Activated naive CD4-positive, alpha-beta T cell treated with anti-CD3 and anti-CD28 coated beads, Interleukin-2, amount 50 U/mL, for 72 hours (primary cell): ENCODE data around the gene BCL2L13. TPM values are rescaled to one million over a fixed set of nuclear protein-coding genes. Genes with fewer than 3 reads are reported as not detected.

Experiments
- ATAC-seq, 2 donors: fragments of 150-1000 bp; cut with Tn5 transposase; 2 replicates each; pipeline ENCODE4 v1.10.0; 2021; ENCODE audit warnings: mild to moderate bottlenecking in 2 of 2, moderate library complexity in 2 of 2
- DNase-seq, 2 donors: peaks; one replicate each; pipeline ENCODE4 v3.0.0; 2021 to 2022; ENCODE audit warnings: low spot score in 2 of 2
- H3K27ac Mint-ChIP-seq, 2 donors: one replicate each; pipeline ENCODE4 v1.8.0; 2022; ENCODE audit warnings: mild to moderate bottlenecking in 2 of 2, mixed read lengths in 2 of 2
- H3K36me3 Mint-ChIP-seq, 2 donors: one replicate each; pipeline ENCODE4 v1.8.0; 2022; ENCODE audit warnings: mixed read lengths in 2 of 2
- H3K9me3 Mint-ChIP-seq, 2 donors: one replicate each; pipeline ENCODE4 v1.8.0; 2022; ENCODE audit warnings: mixed read lengths in 2 of 2
- total RNA-seq, 2 donors: library from RNA; stranded (reverse); gene quantifications; one replicate each; pipeline ENCODE4 v1.2.3, GENCODE V29; 2022

Gene BCL2L13
- total RNA-seq, 2 donors from 2014 or later = 22.3 to 34.5 TPM

DNA sequence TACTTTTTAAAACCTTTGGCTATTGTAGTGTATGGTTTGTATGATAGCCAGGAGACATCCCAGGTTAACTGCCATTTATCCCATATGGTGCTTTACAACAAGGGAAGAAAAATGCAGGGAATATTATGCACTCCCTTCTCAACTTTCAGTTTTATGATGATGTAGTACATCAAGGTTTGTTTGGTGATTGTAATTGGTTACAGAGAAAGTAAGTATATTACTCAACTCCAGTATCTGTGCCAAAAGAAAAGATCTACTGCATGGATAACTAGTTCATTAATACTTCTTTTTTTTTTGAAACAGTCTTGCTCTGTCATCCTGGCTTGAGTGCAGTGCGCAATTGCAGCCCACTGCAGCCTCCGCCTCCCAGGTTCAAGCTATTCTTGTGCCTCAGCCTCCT lies 65.3 kb downstream of the BCL2L13 start:
- Mint-ChIP-seq H3K9me3 (no peaks in the 10 kb centered on the region), H3K36me3 (peaks cover 3 to 9% of the 10 kb centered on the region in 2 donors), H3K27ac (no peak overlapping the region)
- ATAC-seq (no peak), DNase-seq (no peak)

DNA sequence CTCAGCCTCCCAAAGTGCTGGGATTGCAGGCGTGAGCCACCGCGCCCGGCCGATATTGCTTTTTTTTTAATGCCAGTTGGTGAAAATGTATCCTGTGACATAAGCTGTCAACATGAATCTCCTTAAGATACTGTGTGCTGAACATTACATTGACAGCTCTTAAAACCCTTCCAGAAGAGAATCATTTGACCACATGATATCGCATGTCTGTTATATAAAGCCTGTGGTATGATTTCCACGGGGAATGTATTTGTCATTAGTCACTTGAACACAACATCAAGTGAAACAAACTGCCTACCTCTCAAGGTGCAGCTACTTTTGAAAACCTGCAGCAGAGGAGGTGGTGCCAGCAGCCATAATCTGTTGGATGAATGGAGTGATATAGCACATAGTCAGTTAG lies 67.0 kb downstream of the BCL2L13 start:
- Mint-ChIP-seq H3K27ac (peak overlapping the region in 1 of 2 donors; percentile 89), H3K9me3 (no peaks in the 10 kb centered on the region)
- no peak for DNase-seq

DNA sequence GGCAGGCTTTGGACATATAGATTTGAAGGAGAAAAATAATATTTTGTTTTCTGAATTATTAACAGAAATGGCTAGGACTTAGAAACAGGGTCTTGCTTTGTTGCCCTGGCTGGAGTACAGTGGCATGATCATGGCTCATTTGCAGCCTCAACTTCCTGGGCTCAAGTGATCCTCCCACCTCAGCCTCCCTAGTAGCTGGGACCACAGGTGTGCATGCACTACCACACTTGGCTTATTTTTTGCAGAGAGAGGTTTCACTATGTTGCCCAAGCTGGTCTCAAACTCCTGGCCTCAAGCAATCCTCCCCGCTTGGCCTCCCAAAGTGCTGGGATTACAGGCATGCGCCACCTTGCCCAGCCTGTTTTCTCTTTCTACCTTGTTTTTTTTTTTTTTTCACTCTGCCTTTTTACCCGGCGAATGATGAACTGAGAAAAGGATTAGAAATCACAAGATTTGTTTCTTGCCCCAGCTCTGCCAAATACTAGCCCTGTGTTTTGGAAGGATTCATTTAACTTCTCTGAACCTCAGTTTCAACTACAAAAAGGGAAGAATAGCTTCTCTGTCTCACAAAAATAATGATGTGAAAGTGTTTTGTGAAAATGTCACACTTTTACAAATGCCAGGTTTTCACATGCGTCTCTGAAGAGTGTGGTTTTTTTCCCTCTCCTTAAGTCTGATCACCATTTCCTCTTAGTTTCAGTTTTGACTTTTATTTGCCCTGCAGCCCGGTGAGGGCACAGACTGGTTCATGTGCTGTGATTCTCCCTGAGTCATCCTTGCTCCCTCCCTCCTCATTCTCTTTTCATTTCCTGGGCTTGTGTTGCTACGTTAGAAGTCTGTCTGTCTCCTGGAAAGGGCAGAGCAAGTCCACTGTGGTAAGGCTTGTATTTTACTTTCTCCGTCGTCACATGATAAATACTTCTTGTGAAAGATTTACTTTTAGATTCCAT lies 67.7 kb downstream of the BCL2L13 start:
- Mint-ChIP-seq H3K9me3 (no peaks in the 10 kb centered on the region), H3K36me3 (peaks cover 0 to 9% of the 10 kb centered on the region in 2 donors), H3K27ac (peak overlapping the region; percentile 86 to 89)
- ATAC-seq (peak; percentile 97 to 99), DNase-seq (peak; percentile 35 to 57)

More for the DNA sequence above, 67.0 kb downstream of the BCL2L13 start:
- H3K36me3 Mint-ChIP-seq = peaks cover 0 to 9% of the 10 kb centered on the region in 2 donors
- no peak for ATAC-seq

DNA sequence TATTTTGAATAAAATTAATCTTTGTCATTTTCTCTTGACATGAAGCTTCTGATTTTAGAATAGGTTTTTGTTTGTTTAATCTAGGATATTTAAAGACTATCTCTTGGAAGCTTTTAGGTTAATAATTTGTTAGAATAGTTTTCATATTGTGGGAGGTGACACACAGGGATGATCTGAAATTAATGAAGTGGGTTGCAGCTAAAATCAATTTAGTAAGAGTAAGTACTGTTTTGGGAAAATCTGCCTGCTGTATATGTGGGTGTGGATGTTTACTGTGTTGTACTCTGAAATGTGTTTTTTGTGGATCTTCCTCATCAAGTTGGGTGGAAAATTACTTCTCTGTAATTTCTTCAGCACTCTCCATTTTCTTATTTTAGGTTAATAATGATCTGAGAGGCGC lies 68.4 kb downstream of the BCL2L13 start:
- ATAC-seq = no peak
- Mint-ChIP-seq H3K27ac (peak overlapping the region in 1 of 2 donors; percentile 89), H3K9me3 (no peaks in the 10 kb centered on the region), H3K36me3 (peaks cover 0 to 9% of the 10 kb centered on the region in 2 donors)
- no peak for DNase-seq

- ATAC-seq = no peak
- H3K36me3 Mint-ChIP-seq = peaks cover 0 to 9% of the 10 kb centered on the region in 2 donors
- H3K9me3 Mint-ChIP-seq = no peaks in the 10 kb centered on the region
- H3K27ac Mint-ChIP-seq = no peak overlapping the region
- DNase-seq = no peak
Observed at GRCh38 chr22:17707526-17707925, 69.0 kb downstream of the BCL2L13 start.

GRCh38 chr22:17710023-17710422 lies 71.5 kb downstream of the BCL2L13 start:
- no peak for ATAC-seq
- DNase-seq = no peak
- H3K9me3 Mint-ChIP-seq = no peaks in the 10 kb centered on the region
- no peaks in the 10 kb centered on the region for H3K36me3 Mint-ChIP-seq
- H3K27ac Mint-ChIP-seq = no peak overlapping the region

GRCh38 chr22:17712441-17712840 lies 73.9 kb downstream of the BCL2L13 start:
- no peak for DNase-seq
- no peak overlapping the region for H3K27ac Mint-ChIP-seq

DNA sequence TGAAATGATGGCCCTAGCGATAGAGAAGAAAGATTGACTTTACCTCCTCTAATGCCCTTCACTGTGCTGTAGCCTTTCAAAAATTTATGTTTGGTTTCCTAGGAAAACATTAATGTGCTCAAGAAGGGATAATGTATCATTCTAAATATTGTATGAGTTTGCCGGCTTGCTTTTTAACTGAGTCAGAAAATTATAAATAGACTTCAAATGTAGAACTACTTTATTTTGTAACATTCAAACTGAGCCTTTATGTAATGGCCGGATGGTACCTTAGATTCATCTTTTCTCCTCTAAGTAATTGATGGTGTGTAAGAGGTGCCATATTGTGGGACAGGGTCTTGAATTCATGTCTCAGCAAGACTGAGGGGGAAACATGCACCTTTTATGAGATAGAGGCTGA lies 78.0 kb downstream of the BCL2L13 start:
- H3K27ac Mint-ChIP-seq = peak overlapping the region in 1 of 2 donors; percentile 51
- H3K36me3 Mint-ChIP-seq = no peaks in the 10 kb centered on the region
- DNase-seq (no peak), ATAC-seq (no peak)
- H3K9me3 Mint-ChIP-seq = no peaks in the 10 kb centered on the region

More at GRCh38 chr22:17712441-17712840, 73.9 kb downstream of the BCL2L13 start:
- Mint-ChIP-seq H3K36me3 (no peaks in the 10 kb centered on the region), H3K9me3 (no peaks in the 10 kb centered on the region)
- ATAC-seq = no peak

DNA sequence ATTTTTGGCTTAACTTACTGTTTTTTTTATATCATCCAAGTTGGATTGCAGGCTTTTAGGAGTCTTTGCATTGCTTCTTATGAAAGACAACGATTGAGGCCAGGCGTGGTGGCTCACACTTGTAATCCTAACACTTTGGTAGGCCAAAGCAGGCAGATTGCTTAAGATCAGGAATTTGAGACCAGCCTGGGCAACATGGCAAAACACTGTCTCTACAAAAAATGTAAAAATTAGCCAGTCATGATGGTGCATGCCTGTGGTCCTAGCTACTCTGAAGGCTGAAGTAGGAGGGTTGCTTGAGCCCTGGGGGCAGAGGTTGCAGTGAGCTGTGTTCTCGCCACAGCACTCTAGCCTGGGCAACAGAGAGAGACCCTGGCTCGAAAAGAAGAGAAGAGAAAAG lies 79.2 kb downstream of the BCL2L13 start:
- DNase-seq = no peak
- peak overlapping the region in 1 of 2 donors; percentile 80 for H3K27ac Mint-ChIP-seq
- no peak for ATAC-seq
- no peaks in the 10 kb centered on the region for H3K9me3 Mint-ChIP-seq
- H3K36me3 Mint-ChIP-seq = no peaks in the 10 kb centered on the region

GRCh38 chr22:17719911-17720310 lies 81.4 kb downstream of the BCL2L13 start:
- no peak for ATAC-seq
- Mint-ChIP-seq H3K36me3 (no peaks in the 10 kb centered on the region), H3K9me3 (no peaks in the 10 kb centered on the region), H3K27ac (peak overlapping the region in 1 of 2 donors; percentile 24)
- no peak for DNase-seq

DNA sequence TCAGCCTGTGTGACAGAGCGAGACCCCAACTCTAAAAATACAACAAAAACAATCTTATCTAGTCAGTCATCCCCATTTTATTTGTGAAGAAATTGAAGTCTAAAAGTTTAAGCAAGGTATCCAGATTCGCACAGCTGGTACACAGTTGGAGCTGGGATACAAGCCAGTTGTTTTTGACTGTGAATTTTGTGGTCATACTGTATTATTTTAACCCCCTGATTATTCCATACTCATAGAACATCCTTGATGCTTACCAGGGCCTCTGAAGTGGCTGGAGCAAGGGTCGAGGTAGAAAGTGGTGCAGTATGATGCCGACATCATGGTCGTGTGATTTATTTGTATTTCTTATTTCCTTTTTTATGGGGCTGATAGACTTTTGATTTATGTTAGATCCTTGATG lies 85.7 kb downstream of the BCL2L13 start:
- no peak for ATAC-seq
- DNase-seq = no peak
- Mint-ChIP-seq H3K9me3 (no peaks in the 10 kb centered on the region), H3K36me3 (peaks cover 7 to 11% of the 10 kb centered on the region in 2 donors), H3K27ac (peak overlapping the region in 1 of 2 donors; percentile 1)

DNA sequence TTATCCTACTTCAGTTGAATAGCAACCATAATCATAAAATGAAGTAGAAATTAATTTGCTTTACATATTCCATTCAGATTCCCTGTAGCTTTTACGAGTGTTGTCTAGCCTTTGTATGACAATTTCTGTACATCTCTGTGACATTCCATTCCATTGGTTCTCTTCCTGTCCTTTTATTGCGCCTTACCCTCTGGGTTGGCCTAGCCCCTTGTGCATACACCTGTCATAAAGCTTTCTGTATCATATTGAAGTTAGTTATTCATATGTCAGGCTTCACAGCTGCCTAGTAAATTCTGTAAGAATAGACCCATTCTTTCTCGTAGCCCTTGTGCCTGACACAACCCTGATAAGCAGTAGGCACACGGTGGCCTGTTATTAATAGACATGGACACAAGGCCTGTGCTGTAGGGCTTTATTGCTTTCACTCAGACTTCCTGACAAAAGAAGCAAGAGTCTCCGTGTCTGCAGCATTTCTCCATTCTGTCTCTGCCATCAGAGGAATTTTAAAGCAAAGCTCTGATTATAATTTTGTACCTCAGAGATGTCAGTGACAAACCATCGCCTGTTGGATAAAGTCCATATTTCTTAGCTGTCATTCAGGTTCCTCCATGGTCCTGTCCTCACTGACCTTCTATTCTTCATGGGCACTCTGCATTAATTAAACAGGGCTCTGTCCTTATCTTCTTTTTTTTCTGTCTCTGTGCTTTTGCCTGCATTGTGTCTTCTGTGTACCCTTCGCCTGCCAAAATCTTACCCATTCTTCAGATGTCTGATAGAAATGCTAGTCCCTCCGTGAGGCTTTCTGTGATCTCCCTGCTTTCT lies 86.3 kb downstream of the BCL2L13 start:
- DNase-seq (no peak), ATAC-seq (no peak)
- peaks cover 7 to 11% of the 10 kb centered on the region in 2 donors for H3K36me3 Mint-ChIP-seq
- peak overlapping the region in 1 of 2 donors; percentile 1 for H3K27ac Mint-ChIP-seq
- H3K9me3 Mint-ChIP-seq = no peaks in the 10 kb centered on the region

GRCh38 chr22:17725500-17725796 lies 86.9 kb downstream of the BCL2L13 start:
- peak overlapping the region in 1 of 2 donors; percentile 1 for H3K27ac Mint-ChIP-seq
- no peaks in the 10 kb centered on the region for H3K9me3 Mint-ChIP-seq
- peaks cover 7 to 11% of the 10 kb centered on the region in 2 donors for H3K36me3 Mint-ChIP-seq
- no peak for ATAC-seq
- no peak for DNase-seq

- ATAC-seq (peak in 1 of 2 donors; percentile 56), DNase-seq (no peak)
- peaks cover 7 to 11% of the 10 kb centered on the region in 2 donors for H3K36me3 Mint-ChIP-seq
- H3K27ac Mint-ChIP-seq = peak overlapping the region; percentile 79 to 90
- H3K9me3 Mint-ChIP-seq = no peaks in the 10 kb centered on the region
Observed at GRCh38 chr22:17726006-17726927, 87.7 kb downstream of the BCL2L13 start.

DNA sequence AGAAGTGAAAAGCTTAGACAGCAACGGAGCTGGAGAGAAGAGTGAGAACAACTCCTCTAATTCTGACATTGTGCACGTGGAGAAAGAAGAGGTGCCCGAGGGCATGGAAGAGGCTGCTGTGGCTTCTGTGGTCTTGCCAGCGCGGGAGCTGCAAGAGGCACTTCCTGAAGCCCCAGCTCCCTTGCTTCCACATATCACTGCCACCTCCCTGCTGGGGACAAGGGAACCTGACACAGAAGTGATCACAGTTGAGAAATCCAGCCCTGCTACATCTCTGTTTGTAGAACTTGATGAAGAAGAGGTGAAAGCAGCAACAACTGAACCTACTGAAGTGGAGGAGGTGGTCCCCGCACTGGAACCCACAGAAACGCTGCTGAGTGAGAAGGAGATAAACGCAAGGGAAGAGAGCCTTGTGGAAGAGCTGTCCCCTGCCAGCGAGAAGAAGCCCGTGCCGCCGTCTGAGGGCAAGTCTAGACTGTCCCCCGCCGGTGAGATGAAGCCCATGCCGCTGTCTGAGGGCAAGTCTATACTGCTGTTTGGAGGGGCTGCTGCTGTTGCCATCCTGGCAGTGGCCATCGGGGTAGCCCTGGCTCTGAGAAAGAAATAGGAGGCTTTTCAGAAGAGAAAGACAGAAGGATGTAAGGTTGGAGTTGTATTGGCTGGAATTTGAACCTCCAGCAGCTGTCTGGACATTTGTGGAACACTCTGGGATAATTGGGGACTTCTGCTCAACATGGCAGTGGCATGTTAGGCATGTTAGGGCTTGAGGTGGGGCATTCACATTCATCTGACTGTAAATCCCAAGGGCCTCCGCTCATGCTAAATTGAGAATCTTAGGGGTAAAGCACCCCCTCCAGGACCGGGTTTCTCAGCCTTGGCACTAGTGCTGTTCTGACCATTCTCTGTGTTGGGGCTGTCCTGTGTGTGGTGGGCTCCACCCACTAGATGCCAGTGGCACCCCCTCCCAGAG lies 88.7 kb downstream of the BCL2L13 start:
- DNase-seq (no peak), ATAC-seq (no peak)
- Mint-ChIP-seq H3K9me3 (no peaks in the 10 kb centered on the region), H3K36me3 (peaks cover 7 to 11% of the 10 kb centered on the region in 2 donors), H3K27ac (peak overlapping the region; percentile 79 to 90)
